Measurements from ENCODE around the gene NQO1. TPM values are rescaled to one million over a fixed set of nuclear protein-coding genes. Genes with fewer than 3 reads are reported as not detected.
"Not testable (repeated sequence)": the region's sequence is repeated elsewhere in the genome, so short reads cannot be mapped to it uniquely, and the experiment has no call there.

Gene NQO1
- total and polyA plus RNA-seq, 7 donors: 14.5 to 250 (median 56.0) TPM

GRCh38 chr16:69761983-69762813, 35.8 kb upstream of the NQO1 start, which contains the start of gene WWP2:
Gene WWP2, plus strand, starts transcription at chr16:69762332. Its CDS starts 24,679 bp downstream, at chr16:69787011.
- peak; percentile 84 for DNase-seq
- H3K27ac ChIP-seq: peak within 1 kb of the TSS; percentile 87 to 90 (median 89)
- TF ChIP-seq POLR2AphosphoS5 (IDR thresholded peaks at IDR 0.05): peak; percentile 7 to 73 (median 61)
- peak; percentile 30 to 59 for TF ChIP-seq POLR2A (IDR thresholded peaks at IDR 0.05)
- no peak for TF ChIP-seq CTCF (IDR thresholded peaks at IDR 0.05)
- no peak for TF ChIP-seq EP300 (IDR thresholded peaks at IDR 0.05)
- no peaks in the 10 kb centered on the region for H3K9me3 ChIP-seq
- no peaks in the 10 kb centered on the region for H3K27me3 ChIP-seq
- WGBS, 2 donors: 1 to 2% methylated on average over 68 of the region's 68 CpGs
- H3K4me1 ChIP-seq: peaks cover 0 to 16% (median 11%) of the 10 kb centered on the region in 4 donors
- intact Hi-C loops (cut with DNase I): no loop called here
- H3K4me3 ChIP-seq: peak within 1 kb of the TSS; percentile 63 to 94 (median 83)
- no peaks in the 10 kb centered on the region for H3K36me3 ChIP-seq

GRCh38 chr16:69757375-69757774, 31.0 kb upstream of the NQO1 start:
- H3K4me1 ChIP-seq: peaks cover 0 to 25% (median 22%) of the 10 kb centered on the region in 4 donors
- not testable (repeated sequence) for H3K36me3 ChIP-seq, H3K4me3 ChIP-seq, H3K9me3 ChIP-seq, H3K27ac ChIP-seq, H3K27me3 ChIP-seq, DNase-seq
- 88 to 89% methylated on average over 13 of the region's 13 CpGs for WGBS, 2 donors
- intact Hi-C loops (cut with DNase I): loop anchor here (10.0 kb wide), 1 partner anchor 193 kb away; the partner anchor contains the start of gene NFAT5

- Histone ChIP-seq H3K27me3 (no peaks in the 10 kb centered on the region), H3K27ac (no peak overlapping the region), H3K9me3 (no peaks in the 10 kb centered on the region), H3K36me3 (peaks cover 0 to 6% (median 2%) of the 10 kb centered on the region in 4 donors), H3K4me1 (peaks cover 0 to 23% (median 22%) of the 10 kb centered on the region in 4 donors), H3K4me3 (no peak overlapping the region)
- DNase-seq: no peak
- WGBS, 2 donors: 92 to 93% methylated on average over 10 of the region's 10 CpGs
- intact Hi-C loops (cut with DNase I): loop anchor here (10.0 kb wide), 1 partner anchor 192 kb away; the partner anchor contains the start of gene NFAT5
- TF ChIP-seq EP300 (IDR thresholded peaks at IDR 0.05) (no peak), CTCF (IDR thresholded peaks at IDR 0.05) (no peak), POLR2AphosphoS5 (IDR thresholded peaks at IDR 0.05) (no peak), POLR2A (IDR thresholded peaks at IDR 0.05) (no peak)
These were observed 30.3 kb upstream of the NQO1 start for GRCh38 chr16:69756705-69757104.

- peak within 1 kb of the TSS; percentile 70 to 96 (median 76) for H3K4me3 ChIP-seq
- TF ChIP-seq POLR2AphosphoS5 (IDR thresholded peaks at IDR 0.05) (peak; percentile 68 to 88 (median 80)), CTCF (IDR thresholded peaks at IDR 0.05) (peak; percentile 92 to 100 (median 99)), POLR2A (IDR thresholded peaks at IDR 0.05) (peak; percentile 11 to 20), EP300 (IDR thresholded peaks at IDR 0.05) (no peak)
- H3K27ac ChIP-seq: peak within 1 kb of the TSS; percentile 63 to 81 (median 76)
- 0 to 1% methylated on average over 58 of the region's 58 CpGs for WGBS, 2 donors
- H3K36me3 ChIP-seq: peaks cover 8 to 26% (median 10%) of the 10 kb centered on the region in 4 donors
- intact Hi-C loops (cut with DNase I): loop anchor here (1.0 to 10.0 kb wide), 3 partner anchors 44 to 358 kb away; partner anchors contain the start of gene NFAT5
- H3K9me3 ChIP-seq: no peaks in the 10 kb centered on the region
- DNase-seq: peak; percentile 98
- H3K4me1 ChIP-seq: peaks cover 0 to 23% (median 21%) of the 10 kb centered on the region in 4 donors
- no peaks in the 10 kb centered on the region for H3K27me3 ChIP-seq
These were observed 28.3 kb upstream of the NQO1 start, which contains the start of gene NOB1 for GRCh38 chr16:69754469-69755310. Gene NOB1, minus strand, starts transcription at chr16:69754926. Its CDS starts 16 bp downstream, at chr16:69754910.

Measured in sigmoid colon (tissue), 7 donors.